ACC112 (cell line): Measurements from ENCODE around the gene YTHDF1.
"Not testable (repeated sequence)": the region's sequence is repeated elsewhere in the genome, so short reads cannot be mapped to it uniquely, and the experiment has no call there.

Experiments
- H2AFZ ChIP-seq: fragments of 200-600 bp; sonication (generic); one replicate; pipeline ENCODE4 v1.6.0; 2017; ENCODE audit warnings: antibody characterized with exemption, low read length; ENCODE audit not compliant: unreplicated experiment
- H3K27ac ChIP-seq: fragments of 200-600 bp; sonication (generic); 2 replicates; pipeline ENCODE4 v1.5.1; 2014; ENCODE audit warnings: low read depth, mild to moderate bottlenecking, antibody characterized with exemption, low read length, moderate library complexity
- H3K27me3 ChIP-seq: fragments of 200-600 bp; sonication (generic); 2 replicates; pipeline ENCODE4 v1.6.1; 2014; ENCODE audit warnings: mild to moderate bottlenecking, antibody characterized with exemption, low read length, moderate library complexity, mixed read lengths; ENCODE audit not compliant: insufficient read depth
- H3K36me3 ChIP-seq: fragments of 200-600 bp; sonication (generic); 2 replicates; pipeline ENCODE4 v1.6.1; 2016; ENCODE audit warnings: mild to moderate bottlenecking, antibody characterized with exemption, low read length, moderate library complexity, mixed read lengths; ENCODE audit not compliant: insufficient read depth
- H3K4me1 ChIP-seq: fragments of 200-600 bp; sonication (generic); one replicate; pipeline ENCODE4 v1.6.1; 2016; ENCODE audit warnings: low read length, mixed read lengths; ENCODE audit not compliant: insufficient read depth, unreplicated experiment, control insufficient read depth
- H3K4me3 ChIP-seq: fragments of 200-600 bp; sonication (generic); 2 replicates; pipeline ENCODE4 v1.5.1; 2014; ENCODE audit warnings: mild to moderate bottlenecking, low read depth, low read length
- H3K79me2 ChIP-seq: fragments of 200-600 bp; sonication (generic); one replicate; pipeline ENCODE4 v1.6.0; 2016; ENCODE audit warnings: low read length; ENCODE audit not compliant: control insufficient read depth, unreplicated experiment, insufficient read depth

YTHDF1 gene

DNA sequence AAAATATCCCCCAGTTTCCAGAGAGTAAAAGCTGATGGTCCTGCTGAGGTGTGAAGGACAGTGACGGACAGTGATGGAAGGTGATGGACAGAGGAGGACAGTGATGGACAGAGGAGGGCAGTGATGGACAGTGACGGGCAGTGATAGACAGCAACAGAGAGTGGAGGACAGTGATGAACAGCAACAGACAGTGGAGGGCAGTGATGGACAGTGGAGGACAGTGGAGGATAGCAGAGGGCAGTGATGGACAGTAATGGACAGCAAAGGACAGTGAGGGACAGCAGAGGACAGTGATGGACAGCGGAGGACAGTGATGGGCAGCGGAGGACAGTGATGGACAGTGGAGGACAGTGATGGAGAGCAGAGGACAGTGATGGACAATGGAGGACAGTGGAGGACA, 41.0 kb upstream of the YTHDF1 start:
- no peaks in the 10 kb centered on the region for H3K36me3 ChIP-seq
- no peak overlapping the region for H3K4me3 ChIP-seq
- no peak overlapping the region for H2AFZ ChIP-seq
- no peaks in the 10 kb centered on the region for H3K79me2 ChIP-seq
- no peaks in the 10 kb centered on the region for H3K4me1 ChIP-seq
- H3K27me3 ChIP-seq: peaks cover 50% of the 10 kb centered on the region
- H3K27ac ChIP-seq: no peak overlapping the region

DNA sequence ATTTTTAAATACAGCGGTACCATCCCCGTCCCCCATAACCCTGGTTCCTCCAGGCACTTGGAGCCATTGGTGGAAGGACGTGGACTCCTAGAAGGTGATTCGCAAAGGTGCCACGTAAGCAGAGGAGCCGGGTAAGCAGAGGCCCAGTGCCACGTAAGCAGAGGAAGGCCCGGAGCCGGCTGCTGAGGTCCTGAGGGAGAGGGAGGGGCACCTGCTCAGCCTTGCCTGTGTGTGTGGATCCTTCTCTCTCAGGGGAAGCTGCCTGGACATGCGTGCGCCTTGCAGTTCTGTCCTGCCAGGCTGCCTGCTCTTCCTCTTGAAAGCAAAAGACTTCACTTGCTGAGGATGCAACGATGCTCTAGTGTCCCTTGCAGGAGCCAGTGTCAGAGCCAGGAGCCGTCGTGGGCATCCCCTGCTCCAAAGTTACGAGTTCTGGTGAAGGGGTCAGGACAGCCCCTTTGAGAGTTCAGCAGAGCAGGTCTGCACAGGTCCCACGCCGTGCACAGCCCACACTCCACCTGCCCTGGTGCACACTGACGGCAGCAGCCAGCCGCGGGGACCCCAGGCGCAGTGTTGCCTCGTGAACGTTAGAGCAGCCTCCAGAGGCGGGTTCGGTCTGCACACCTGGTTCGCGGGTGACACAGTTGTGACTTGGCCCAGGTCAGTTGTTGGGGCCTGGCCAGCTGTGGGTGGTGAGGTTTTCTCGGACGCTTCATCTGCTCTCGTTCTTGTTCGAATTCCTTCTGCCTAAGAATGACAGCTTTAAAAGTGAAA, 40.2 kb upstream of the YTHDF1 start:
- H3K36me3 ChIP-seq: no peaks in the 10 kb centered on the region
- H2AFZ ChIP-seq: no peak overlapping the region
- H3K4me1 ChIP-seq: no peaks in the 10 kb centered on the region
- peaks cover 48% of the 10 kb centered on the region for H3K27me3 ChIP-seq
- H3K79me2 ChIP-seq: no peaks in the 10 kb centered on the region
- no peak overlapping the region for H3K27ac ChIP-seq
- H3K4me3 ChIP-seq: no peak overlapping the region

DNA sequence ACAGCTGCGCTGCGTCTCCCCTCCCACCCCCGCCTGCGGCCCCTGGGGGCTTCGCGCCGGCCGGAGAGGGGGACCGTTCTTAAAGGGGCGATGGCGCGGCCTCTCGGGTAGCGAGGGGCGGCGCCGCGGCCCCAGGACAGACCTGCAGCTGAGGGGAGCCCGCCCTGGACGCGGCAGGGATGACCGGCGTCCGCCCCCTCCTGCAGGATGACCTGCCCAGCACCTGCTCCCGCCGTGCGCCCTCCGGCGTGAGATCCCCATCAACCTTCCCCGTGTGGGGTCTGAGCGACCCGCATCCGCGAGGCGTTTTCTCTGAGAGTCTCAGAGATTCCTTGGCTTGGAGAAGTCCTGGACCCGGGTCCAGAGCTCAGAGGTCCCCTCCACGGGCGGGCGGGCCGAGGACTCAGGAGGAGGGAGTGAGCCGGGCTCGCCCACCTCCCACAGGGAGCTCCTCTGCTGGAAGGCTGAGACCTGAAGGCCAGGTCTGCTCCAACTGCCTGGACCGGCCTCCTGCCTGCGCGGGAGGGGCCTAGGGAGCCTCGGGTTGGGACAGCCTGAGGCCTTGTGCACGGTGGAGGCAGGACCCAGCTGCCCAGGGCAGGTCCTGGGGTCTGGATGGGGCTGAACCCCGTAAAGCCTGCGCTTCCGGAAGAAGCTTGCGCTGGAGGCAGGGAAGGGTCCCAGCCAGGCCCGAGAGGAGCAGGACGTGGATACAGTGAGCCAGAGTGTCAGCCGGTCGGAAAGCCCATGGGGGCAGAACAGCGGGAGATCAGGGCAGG, 38.9 kb upstream of the YTHDF1 start:
- Histone ChIP-seq H3K36me3 (no peaks in the 10 kb centered on the region), H2AFZ (no peak overlapping the region), H3K4me3 (no peak overlapping the region), H3K27me3 (peaks cover 48% of the 10 kb centered on the region), H3K4me1 (no peaks in the 10 kb centered on the region), H3K27ac (no peak overlapping the region), H3K79me2 (no peaks in the 10 kb centered on the region)

DNA sequence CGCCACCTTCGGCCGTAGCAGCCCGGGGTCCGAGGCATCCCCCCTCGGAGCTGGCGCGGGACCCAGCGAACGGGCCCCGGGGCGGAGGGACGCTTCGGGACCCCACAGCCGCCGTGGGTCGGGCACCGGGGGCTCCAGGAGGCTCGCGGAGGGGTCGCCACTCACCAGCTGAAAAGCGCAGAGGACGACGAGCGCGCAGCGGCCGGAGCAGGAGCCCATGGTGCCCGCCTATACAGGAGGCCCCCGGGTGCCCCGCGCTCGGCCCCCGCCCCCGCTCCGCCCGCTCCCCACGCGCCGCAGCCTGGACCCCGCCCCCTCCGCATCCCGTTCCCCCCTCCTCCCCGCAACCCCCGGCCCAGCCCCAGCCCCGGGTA, 38.3 kb upstream of the YTHDF1 start, which contains the start of gene NKAIN4:
Gene NKAIN4, minus strand, starts transcription at position 232 of the 374 bp plus-strand sequence. Its CDS starts 13 bp downstream, at position 219.
- Histone ChIP-seq H3K27ac (no peak within 1 kb of the TSS), H3K36me3 (no peaks in the 10 kb centered on the region), H3K4me3 (peak within 1 kb of the TSS; percentile 63), H3K4me1 (no peaks in the 10 kb centered on the region), H2AFZ (peak within 1 kb of the TSS; percentile 14), H3K27me3 (peaks cover 48% of the 10 kb centered on the region), H3K79me2 (no peaks in the 10 kb centered on the region)

DNA sequence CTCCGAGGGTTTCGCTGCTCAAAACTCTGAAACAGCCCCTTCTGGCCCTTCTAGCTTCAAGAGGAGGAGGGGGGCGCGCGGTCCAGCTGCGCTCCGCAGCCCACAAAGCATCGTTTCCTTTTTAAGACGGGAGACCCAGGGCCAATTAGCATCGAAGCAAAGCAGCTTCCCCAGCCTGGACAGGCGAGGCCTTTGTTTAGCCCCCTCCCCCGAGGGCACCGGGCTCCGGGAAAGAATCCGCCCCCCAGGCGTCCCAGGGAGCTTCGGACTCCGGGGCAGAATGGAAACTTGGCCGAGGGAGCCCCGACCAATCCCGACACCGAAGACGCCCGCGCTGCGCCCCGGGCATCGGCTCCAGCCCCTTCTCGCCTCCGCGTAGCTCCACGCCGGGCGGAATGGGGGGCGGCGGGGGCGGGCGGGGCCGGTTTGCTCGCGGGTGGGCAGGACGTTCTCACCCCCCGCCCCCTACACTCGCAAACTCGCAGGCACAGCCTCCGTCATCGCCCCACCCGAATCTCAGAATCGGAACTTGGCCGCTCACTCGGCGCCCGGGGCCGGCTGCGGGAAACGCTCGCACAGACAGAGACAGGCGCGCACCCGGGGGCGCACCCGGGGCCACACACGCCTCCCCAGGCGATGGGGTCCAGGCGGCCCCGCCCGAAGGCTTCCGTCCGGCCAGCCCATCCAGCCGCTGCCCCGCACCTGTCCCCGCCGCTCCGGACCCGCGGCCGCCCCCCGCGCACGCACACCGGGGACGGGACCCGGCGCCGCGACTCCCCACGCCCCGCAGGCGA, 37.7 kb upstream of the YTHDF1 start:
- H3K4me3 ChIP-seq: peak overlapping the region; percentile 63
- no peaks in the 10 kb centered on the region for H3K4me1 ChIP-seq
- H3K27ac ChIP-seq: no peak overlapping the region
- peak overlapping the region; percentile 14 for H2AFZ ChIP-seq
- no peaks in the 10 kb centered on the region for H3K79me2 ChIP-seq
- no peaks in the 10 kb centered on the region for H3K36me3 ChIP-seq
- H3K27me3 ChIP-seq: peaks cover 48% of the 10 kb centered on the region

DNA sequence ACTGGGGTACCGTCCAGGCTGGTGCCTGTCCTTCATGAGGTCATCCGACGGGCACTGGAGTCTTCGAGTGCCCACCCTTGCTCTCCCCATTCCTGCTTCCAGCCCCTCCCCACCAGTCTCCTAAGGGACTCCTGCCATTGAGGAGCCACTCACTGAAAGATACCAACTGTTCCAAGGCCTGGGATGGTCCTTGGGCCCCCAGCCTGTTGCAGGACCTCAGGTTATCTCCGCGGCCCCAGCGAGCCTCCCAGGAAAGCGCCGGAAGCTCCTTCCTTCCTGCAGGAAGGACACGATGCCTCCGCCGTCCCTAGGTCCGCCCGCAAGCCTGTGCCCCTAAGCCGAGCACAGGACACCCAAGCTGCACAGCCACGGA, 37.1 kb upstream of the YTHDF1 start:
- Histone ChIP-seq H3K4me1 (no peaks in the 10 kb centered on the region), H2AFZ (peak overlapping the region; percentile 14), H3K4me3 (peak overlapping the region; percentile 63), H3K36me3 (no peaks in the 10 kb centered on the region), H3K27me3 (peaks cover 48% of the 10 kb centered on the region), H3K79me2 (no peaks in the 10 kb centered on the region), H3K27ac (no peak overlapping the region)

DNA sequence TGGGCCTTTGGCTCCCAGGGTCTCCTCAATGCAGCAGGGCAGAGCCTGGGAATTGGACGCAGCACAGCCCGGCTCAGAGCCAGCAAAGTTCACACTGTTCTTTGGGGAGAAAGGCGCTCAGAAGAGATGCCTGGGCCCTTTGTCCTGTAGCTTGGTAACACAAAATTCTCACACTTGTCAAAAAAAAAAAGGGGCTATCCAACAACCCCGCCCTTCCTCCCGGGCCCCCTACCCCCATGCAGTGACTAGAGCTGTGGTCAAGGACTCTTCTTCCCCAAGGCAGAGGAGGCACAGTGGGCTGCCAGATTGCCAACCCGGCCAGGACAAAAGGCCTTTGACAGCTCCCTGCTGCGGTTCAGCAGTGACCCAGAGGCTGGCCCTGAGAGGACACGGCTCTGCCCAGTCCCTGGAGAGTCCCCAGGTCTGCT, 36.4 kb upstream of the YTHDF1 start:
- H3K36me3 ChIP-seq: no peaks in the 10 kb centered on the region
- H3K27ac ChIP-seq: no peak overlapping the region
- peaks cover 48% of the 10 kb centered on the region for H3K27me3 ChIP-seq
- no peaks in the 10 kb centered on the region for H3K4me1 ChIP-seq
- no peak overlapping the region for H2AFZ ChIP-seq
- no peaks in the 10 kb centered on the region for H3K79me2 ChIP-seq
- H3K4me3 ChIP-seq: no peak overlapping the region

DNA sequence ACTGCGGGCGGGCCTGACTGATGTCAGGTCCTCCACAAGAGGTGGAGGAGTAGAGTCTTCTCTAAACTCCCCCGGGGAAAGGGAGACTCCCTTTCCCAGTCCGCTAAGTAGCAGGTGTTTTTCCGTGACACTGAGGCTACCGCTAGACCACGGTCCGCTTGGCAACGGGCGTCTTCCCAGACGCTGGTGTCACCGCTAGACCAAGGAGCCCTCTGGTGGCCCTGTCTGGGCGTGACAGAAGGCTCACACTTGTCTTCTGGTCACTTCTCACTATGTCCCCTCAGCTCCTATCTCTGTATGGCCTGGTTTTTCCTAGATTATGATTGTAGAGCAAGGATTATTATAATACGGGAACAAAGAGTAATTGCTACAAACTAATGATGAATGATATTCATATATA, 35.4 kb upstream of the YTHDF1 start:
- not testable (repeated sequence) for H3K4me3 ChIP-seq, H3K79me2 ChIP-seq, H3K36me3 ChIP-seq, H3K27ac ChIP-seq, H3K4me1 ChIP-seq, H2AFZ ChIP-seq
- peaks cover 45% of the 10 kb centered on the region for H3K27me3 ChIP-seq

DNA sequence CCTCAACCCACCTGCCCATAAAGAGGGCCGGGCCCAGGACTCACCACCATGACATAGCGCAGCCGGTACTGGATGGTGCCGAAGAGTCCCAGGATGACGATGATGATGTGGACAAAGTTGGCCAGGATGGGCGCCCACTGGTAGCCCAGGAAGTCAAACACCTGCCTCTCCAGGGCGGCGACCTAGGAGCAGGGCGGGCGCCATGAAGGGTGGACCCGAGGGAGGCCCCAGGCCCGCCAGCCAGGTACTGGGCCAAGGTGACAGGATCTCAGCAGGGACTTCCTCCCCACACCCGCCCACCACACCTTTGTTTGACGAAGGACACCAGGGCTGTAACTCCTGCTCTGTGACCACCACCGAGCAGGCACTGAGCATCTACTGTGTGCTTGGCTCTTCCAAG, 34.0 kb upstream of the YTHDF1 start:
- H3K79me2 ChIP-seq: no peaks in the 10 kb centered on the region
- H3K27me3 ChIP-seq: peaks cover 30% of the 10 kb centered on the region
- no peaks in the 10 kb centered on the region for H3K4me1 ChIP-seq
- H3K27ac ChIP-seq: no peak overlapping the region
- H2AFZ ChIP-seq: no peak overlapping the region
- H3K4me3 ChIP-seq: no peak overlapping the region
- no peaks in the 10 kb centered on the region for H3K36me3 ChIP-seq

DNA sequence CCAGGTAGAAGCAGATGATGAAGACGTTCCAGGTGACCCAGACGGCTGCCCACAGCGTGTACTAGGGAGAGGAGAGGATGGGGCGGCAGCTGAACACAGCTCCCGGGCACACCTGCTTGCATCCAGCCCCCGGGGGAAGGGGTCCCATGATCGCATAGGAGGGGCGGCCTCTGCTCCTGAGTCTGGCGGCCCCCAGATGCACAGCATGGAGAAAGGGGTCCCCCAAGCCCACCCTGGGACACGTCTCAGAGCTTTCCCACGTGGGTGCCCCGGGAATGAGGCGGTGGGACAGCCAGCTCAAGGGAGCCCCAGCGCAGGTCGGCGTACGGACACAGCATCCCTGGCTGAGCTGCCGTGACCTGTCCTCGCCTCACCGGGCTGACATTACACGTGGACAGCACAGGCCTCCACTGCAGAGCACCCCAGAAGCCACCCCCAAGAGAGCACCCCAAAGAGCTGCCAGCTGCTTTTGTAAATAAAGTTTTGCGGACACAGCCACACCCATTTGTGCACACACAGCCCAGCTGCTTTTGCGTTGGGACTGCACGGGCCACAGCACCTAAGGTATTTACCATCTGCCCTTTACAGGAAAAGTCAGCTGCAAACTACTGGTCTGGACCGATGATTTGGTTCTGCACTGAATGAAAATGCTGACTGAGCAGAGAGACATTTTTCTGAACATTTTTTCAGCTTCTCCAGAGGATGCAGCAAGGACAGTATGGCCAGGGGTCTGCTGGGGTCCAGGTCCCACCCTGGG, 33.1 kb upstream of the YTHDF1 start:
- H3K27me3 ChIP-seq: peaks cover 23% of the 10 kb centered on the region
- H3K27ac ChIP-seq: no peak overlapping the region
- H3K4me1 ChIP-seq: no peaks in the 10 kb centered on the region
- H2AFZ ChIP-seq: no peak overlapping the region
- H3K36me3 ChIP-seq: no peaks in the 10 kb centered on the region
- no peak overlapping the region for H3K4me3 ChIP-seq
- no peaks in the 10 kb centered on the region for H3K79me2 ChIP-seq
